Measurements from ENCODE around the gene NRDC. TPM values are rescaled to one million over a fixed set of nuclear protein-coding genes. Genes with fewer than 3 reads are reported as not detected.

The NRDC gene
- total and polyA plus RNA-seq, 9 of the 15 experiments (the other 6 are each of a cell fraction or from before 2014, with no cell fraction given) = 102 to 371 (median 201) TPM

MicroRNAs within 50 kb of the gene (microRNA counts, 767-probe panel; counts per million panel counts)
- 870 counts per million, percentile 17 among the panel's probes with 10 or more counts for microRNA hsa-miR-761

Small RNA genes lying within 50 kb of the gene (microRNA-seq; reads per million reads assigned to microRNA genes)
- gene MIR761 (ENCODE audit: borderline microRNAs expressed) = not detected

Small RNA genes lying within 50 kb of the gene (small RNA-seq; reads per million reads assigned to genes)
- gene AL050343.2 = not detected

Other genes with a start within 250 kb of the NRDC start
- gene RAB3B, start 112.0 kb upstream of the NRDC start, total RNA-seq (2014; rRNA removed) = 0.18 and 0.33 TPM in 2 replicates
- 0.40 and 0.51 TPM in 2 replicates for gene RAB3B, start 112.0 kb upstream of the NRDC start, total RNA-seq (2014; rRNA removed; fragmentation: Illumina TruSeq; extraction: Trizol)
- gene RAB3B, start 112.0 kb upstream of the NRDC start, total RNA-seq (2015; rRNA removed; fragmentation: Illumina TruSeq; extraction: Trizol) = 0.34 and 0.43 TPM in 2 replicates
- 0.34 and 0.47 TPM in 2 replicates for gene RAB3B, start 112.0 kb upstream of the NRDC start, total RNA-seq (2021)
- gene RAB3B, start 112.0 kb upstream of the NRDC start, polyA plus RNA-seq (2011; rRNA removed) = 0.07 TPM in 2 replicates
- 0.44 and 0.45 TPM in 2 replicates for gene RAB3B, start 112.0 kb upstream of the NRDC start, polyA plus RNA-seq (2014; fragmentation: Illumina TruSeq; extraction: Trizol)
- under 1 TPM; 0.13 to 0.14 TPM for gene RAB3B, start 112.0 kb upstream of the NRDC start, polyA plus RNA-seq (2014; fragmentation: Nextera tagmentation; extraction: Ambion mirVana)
- gene RAB3B, start 112.0 kb upstream of the NRDC start, polyA plus RNA-seq (2014; rRNA removed) = 0.19 and 0.27 TPM in 2 replicates
- gene KTI12, start 155.1 kb upstream of the NRDC start, total RNA-seq (2014; rRNA removed) = 15.2 and 19.6 TPM in 2 replicates
- 11.3 and 11.7 TPM in 2 replicates for gene KTI12, start 155.1 kb upstream of the NRDC start, total RNA-seq (2014; rRNA removed; fragmentation: Illumina TruSeq; extraction: Trizol)
- 10.7 and 10.9 TPM in 2 replicates for gene KTI12, start 155.1 kb upstream of the NRDC start, total RNA-seq (2015; rRNA removed; fragmentation: Illumina TruSeq; extraction: Trizol)
- gene KTI12, start 155.1 kb upstream of the NRDC start, total RNA-seq (2021) = 22.8 and 25.9 TPM in 2 replicates
- 12.0 and 12.7 TPM in 2 replicates for gene KTI12, start 155.1 kb upstream of the NRDC start, polyA plus RNA-seq (2011; rRNA removed)
- 10.9 and 11.6 TPM in 2 replicates for gene KTI12, start 155.1 kb upstream of the NRDC start, polyA plus RNA-seq (2014; fragmentation: Illumina TruSeq; extraction: Trizol)
- gene KTI12, start 155.1 kb upstream of the NRDC start, polyA plus RNA-seq (2014; fragmentation: Nextera tagmentation; extraction: Ambion mirVana) = 1 to 10 TPM; 3.1 to 4.8 TPM
- 21.1 and 23.6 TPM in 2 replicates for gene KTI12, start 155.1 kb upstream of the NRDC start, polyA plus RNA-seq (2014; rRNA removed)
- 33.4 and 47.6 TPM in 2 replicates for gene TXNDC12, start 176.5 kb upstream of the NRDC start, total RNA-seq (2014; rRNA removed)
- gene TXNDC12, start 176.5 kb upstream of the NRDC start, total RNA-seq (2014; rRNA removed; fragmentation: Illumina TruSeq; extraction: Trizol) = 37.8 and 40.2 TPM in 2 replicates
- 29.7 and 34.6 TPM in 2 replicates for gene TXNDC12, start 176.5 kb upstream of the NRDC start, total RNA-seq (2015; rRNA removed; fragmentation: Illumina TruSeq; extraction: Trizol)
- gene TXNDC12, start 176.5 kb upstream of the NRDC start, total RNA-seq (2021) = 57.9 and 60.8 TPM in 2 replicates
- 45.9 and 53.1 TPM in 2 replicates for gene TXNDC12, start 176.5 kb upstream of the NRDC start, polyA plus RNA-seq (2011; rRNA removed)
- gene TXNDC12, start 176.5 kb upstream of the NRDC start, polyA plus RNA-seq (2014; fragmentation: Illumina TruSeq; extraction: Trizol) = 31.7 and 32.1 TPM in 2 replicates
- gene TXNDC12, start 176.5 kb upstream of the NRDC start, polyA plus RNA-seq (2014; fragmentation: Nextera tagmentation; extraction: Ambion mirVana) = 10 to 100 TPM; 17.0 to 29.3 TPM
- 43.5 and 45.4 TPM in 2 replicates for gene TXNDC12, start 176.5 kb upstream of the NRDC start, polyA plus RNA-seq (2014; rRNA removed)
- 36.3 and 40.1 TPM in 2 replicates for gene BTF3L4, start 177.6 kb upstream of the NRDC start, total RNA-seq (2014; rRNA removed)
- 102 and 114 TPM in 2 replicates for gene BTF3L4, start 177.6 kb upstream of the NRDC start, total RNA-seq (2014; rRNA removed; fragmentation: Illumina TruSeq; extraction: Trizol)
- gene BTF3L4, start 177.6 kb upstream of the NRDC start, total RNA-seq (2015; rRNA removed; fragmentation: Illumina TruSeq; extraction: Trizol) = 66.4 and 73.3 TPM in 2 replicates
- gene BTF3L4, start 177.6 kb upstream of the NRDC start, total RNA-seq (2021) = 54.4 and 54.9 TPM in 2 replicates
- 64.1 and 78.0 TPM in 2 replicates for gene BTF3L4, start 177.6 kb upstream of the NRDC start, polyA plus RNA-seq (2011; rRNA removed)
- gene BTF3L4, start 177.6 kb upstream of the NRDC start, polyA plus RNA-seq (2014; fragmentation: Illumina TruSeq; extraction: Trizol) = 85.1 and 99.0 TPM in 2 replicates
- gene BTF3L4, start 177.6 kb upstream of the NRDC start, polyA plus RNA-seq (2014; fragmentation: Nextera tagmentation; extraction: Ambion mirVana) = 100 to 1,000 TPM in 1 of 2 experiments, 10 to 100 TPM in 1; 90.9 to 106 TPM
- 72.3 and 88.8 TPM in 2 replicates for gene BTF3L4, start 177.6 kb upstream of the NRDC start, polyA plus RNA-seq (2014; rRNA removed)